CD4-positive, alpha-beta T cell treated with Interferon gamma for 1 hour (primary cell): ENCODE results near the gene ISL2.

Source experiments
- DNase-seq: peaks from one replicate; pipeline ENCODE4 v3.0.0-alpha.2; 2020

ISL2 gene

DNA sequence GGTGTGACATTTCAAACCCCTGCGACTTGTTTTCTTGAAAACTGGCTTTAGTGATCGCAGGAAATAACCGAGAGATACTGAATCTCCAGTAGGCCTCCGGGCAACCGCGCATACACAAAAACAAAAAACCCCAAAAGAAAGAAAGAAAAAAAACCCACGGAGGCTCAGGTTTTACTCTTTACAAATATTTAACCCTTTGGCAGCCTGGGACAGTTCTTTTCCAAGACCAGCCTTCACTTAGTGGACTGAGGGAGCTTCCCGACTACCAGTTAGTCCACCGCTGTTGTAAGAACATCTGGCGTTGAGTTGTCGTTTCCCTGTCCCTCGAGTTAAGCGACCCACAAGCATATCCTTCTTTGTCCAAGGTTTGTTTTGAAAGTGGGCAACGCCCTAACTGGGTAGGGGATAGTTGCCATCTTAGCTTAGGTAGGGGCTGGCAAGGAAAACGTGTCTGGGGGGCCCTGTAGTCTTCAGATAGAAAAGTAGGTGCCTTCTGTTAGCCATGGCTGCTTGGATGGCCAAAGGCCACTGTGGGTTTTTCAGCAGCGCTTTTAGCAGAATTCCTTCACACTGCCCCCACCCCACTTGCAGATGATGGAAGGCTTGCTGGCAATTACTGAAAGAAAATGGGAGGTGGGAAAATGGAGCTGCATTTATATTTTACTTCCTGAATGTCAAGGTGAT lies 6.9 kb downstream of the ISL2 start:
- no peak for DNase-seq

DNA sequence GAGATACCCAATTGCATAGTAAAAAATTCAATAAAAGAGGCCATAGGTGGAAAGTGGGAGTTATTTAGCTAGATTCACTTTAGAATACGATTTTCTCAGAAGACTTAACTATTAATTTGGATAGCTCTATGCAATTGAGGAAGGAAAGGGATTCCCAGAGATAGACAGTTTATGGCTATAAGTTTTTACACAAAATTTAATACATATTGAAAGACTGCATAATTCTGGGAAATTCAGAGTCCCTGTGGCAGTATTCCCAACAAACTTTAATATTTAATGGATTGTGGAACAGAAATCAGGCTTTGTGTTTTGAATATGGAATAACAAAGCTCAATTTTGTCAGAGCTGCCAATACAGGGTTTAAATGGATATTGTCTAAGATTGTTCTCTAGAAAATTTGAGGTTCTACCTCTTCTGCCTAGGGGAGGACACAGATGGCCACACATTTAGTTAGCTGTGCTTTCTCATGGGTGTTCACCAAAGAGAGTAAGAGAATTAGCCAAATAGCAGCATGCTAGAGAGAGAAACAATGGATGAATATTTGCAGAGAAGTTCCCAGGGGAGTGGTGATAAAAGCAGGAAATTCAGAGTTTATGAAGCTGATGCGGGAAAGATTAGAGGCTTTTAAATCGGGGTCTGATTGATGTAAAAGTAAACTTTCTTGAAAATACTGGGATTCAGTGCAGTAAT lies 8.5 kb downstream of the ISL2 start:
- no peak for DNase-seq

DNA sequence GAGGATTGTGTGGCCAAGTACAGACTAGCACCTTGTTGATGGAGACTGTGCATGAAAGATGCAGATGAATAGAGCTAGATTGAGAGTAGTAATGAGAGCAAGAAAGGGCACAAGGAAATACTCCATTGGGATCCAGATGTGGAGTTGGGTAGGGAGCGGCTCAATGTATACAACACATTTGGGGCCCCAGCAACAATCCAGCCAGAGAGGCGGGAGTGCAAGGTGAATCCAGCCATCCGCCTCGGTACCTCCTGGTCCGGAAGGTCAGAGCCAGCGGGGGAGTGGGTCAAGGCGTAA lies 9.0 kb downstream of the ISL2 start:
- no peak for DNase-seq

DNA sequence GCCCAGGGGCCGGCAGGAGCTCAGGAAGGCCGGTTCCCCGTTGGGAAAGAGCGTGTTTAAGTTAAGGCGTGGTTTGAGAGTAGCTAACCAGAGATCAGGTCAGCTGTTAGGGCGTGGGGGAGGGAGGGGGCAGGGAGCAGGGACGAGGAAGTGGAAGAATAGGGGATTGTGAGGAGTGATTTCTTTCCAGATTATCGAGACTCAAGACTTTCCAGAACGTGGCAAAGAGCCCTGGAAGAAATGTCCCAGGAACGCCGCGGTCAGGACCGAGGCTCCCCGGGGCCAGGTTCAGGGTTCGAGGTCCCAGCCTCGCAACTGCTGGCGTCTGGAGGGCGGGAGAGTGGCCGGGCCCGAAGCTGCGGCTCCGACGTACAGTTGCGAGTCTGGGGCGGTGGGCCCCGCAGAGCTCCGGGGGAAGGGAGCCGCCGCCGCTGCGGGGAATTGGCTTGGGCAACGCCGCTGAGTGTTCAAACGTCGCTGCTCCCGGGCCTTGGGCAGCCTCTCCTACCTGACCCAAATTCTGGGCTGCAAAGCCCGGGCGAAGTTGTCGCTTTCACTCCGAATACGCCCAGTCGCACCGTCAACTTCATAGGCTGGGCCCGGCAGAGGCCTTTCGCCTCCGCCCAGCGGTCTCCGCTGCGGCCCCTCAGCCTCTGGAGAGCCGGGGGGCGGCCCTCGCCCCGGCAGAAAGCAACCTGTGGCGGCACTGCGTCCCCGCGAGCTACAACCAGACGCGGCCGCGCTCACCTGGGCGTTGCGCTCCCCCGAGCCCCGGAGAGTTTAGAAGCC lies 9.5 kb downstream of the ISL2 start:
- no peak for DNase-seq

DNA sequence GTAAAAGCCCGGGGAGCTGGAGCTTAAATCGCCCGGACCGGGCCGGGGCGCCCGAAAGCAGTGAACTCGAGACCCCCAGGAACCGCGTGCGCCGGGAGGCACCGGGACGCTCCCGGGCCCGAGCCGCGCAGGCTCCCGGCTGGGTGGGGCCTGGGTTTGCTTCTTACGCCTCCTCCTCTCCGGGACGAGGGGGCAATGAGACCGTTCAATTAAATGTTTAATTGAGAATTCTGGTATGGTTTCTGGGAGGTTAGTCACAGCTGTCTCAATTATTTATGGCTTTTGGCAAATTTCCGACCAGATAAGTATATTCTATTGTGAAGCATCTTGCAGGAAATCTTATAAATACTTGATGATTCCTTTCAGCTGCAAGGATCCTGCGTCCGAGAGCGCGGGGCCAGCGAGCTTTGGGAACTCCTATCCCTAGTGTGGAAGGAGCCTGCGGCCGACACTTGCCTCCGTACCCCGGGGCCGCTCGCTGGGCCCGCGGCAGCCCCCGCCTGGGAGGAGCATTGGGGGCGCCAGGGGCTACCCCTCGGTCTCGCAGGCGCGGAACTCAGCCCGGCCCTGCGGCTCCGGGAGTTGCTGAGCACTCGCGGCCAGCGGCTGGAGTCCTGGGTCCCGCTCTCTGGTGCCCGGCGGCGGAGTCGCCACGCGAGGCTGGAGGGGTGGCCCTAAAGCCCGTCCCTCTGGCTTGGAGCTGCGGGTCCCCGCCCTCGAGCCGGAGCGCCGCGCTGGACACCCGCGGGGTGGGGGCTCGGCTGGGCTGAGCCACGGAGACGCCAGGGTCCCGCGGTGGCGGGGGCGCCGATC lies 10.3 kb downstream of the ISL2 start:
- no peak for DNase-seq

DNA sequence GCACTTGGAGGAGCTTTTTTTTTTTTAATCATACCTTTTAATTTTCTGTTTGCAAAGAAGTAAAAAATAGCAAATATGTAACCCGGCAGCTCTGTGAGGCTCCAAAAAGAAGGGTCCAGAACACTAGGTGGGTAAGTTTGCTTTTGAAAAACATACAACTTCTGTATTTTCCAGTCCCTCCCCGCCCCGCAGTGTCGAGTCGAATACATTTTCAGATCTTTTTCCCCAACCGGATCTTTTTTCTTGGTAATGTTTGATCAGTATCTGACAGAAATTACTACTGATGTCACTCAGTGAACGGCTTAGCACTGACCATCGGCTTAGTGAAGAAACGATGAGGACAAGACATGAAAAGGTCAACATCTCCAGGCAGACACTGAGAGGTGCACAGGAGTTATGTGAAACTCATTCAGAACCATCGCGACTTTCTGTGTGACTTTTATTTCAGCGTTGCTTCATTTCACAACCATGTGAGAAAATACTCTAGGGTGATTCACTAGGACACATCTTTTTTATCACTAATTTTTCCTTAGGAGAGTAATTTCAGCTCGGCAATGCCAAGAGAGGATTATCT lies 11.0 kb downstream of the ISL2 start:
- DNase-seq: no peak

DNA sequence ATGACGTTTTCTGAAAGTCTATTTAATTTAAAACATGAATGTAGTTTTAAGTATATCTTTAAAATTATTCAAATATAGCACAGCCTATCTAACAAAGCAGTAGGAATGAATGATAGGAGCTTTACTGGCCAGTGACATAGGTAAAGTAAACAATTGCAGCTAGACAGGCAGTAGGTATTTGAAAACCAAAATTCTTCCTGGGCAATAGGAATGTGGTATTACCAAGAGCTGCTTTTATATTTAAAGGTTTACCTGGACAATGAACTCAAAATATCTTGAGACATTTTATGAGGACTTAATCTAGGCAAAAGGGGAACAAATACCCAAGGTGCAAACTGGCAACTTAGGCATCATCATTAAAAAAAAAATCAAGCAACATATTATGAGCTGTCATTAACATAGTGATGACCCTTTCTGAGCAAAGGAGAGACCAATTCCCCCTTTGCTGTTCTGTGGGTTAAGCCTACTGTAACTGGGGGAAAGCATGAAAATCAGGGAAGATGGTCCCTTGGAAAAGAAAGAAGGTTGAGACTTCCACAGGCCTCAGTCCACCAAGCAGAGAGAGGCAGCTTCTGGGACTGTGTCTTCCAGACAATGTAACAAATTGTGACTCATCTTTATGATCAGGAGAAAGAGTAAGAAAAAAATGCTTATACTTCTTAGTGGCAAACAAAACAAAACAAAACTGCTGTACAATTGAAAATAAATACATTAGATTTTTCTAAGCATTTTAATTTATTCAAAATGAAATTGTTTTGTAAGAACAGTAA lies 12.9 kb downstream of the ISL2 start:
- no peak for DNase-seq

DNA sequence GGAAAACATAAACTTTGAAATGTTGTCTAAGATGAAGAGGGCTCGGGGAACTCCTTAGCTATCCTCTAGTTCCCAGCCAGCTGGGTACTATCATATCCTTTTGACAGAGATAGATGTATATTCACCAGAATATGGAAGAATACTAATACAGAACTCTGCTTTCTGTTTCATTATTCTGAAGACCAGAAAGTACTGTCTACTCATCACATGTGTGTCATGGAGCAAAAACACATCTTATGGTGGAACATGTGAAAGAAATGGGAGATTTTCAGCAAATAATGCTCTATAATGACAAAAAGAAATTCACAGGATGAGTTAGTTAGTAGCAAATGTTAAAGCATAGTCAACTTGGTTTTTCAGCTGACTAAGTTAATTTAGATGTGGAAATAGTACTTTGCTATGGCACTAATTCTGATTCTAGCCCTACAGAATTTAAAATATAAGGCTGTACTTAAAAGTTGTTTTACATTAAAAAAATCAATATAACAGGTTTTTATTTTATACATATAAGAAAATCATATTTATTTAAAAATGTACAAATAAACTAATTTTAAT lies 16.5 kb downstream of the ISL2 start:
- no peak for DNase-seq

DNA sequence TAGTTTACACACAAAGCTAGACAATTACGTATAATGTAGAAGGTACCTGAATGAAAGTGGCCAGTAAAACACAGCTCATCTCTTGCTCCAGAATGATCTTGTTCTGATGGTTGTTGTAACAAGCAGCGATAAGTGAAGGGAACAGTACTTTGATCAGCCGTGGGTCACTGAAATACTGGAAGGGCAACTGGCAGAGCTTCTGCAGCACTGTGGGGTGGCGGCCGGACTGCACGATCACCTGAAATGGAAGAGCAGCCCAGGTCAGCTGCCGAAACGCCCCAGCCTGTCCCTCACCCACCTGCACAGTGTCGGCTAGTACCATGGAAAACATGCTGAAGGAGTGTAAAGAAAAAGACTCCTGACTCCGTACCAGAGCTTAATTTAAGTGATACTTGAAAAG lies 17.3 kb downstream of the ISL2 start:
- no peak for DNase-seq

DNA sequence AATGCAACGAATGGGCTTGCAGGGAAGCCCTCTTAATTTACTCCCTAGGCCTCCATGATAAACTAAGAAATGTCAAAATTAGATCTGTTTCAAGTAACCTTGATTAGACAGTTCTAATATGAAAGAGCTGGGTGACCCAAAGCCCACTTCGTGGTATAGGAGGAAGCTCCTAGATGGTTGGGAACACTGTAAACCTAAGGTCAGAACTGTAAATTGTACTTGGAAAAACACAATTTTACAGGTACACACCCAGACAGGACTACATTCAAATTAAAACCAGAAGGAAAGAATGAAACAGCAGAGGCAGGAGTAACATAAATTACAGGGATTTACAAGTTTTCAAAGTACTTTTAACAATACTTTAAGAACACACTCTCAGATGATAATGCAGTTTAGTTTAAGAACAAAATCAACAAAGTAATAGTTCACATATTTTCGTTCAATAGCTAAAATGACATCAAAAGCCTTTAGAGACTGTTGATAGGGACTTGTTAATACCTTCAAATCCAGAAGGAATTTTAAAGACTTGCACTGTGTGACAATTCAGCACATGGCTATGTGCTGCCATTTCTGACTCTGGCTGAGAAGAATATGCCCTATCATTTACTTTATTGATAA lies 18.4 kb downstream of the ISL2 start:
- DNase-seq: no peak

DNA sequence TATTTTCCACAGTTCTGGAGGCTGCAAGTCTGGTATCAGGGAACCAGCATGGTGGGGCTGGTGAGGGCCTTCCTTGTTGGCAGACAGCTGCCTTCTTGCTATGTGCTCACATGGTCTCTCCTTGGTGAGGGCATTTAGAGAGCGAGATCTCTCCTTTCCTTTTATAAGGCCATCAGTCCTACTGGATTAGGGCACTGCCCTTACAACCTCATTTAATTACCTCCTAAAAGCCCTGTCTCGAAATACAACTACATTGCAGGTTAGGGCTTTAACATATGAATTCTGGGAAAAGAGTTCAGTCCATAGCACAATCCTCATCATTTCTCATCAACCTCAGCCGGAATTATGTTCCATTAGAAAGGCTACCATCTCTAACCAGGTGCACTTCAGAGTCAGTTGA lies 21.9 kb downstream of the ISL2 start:
- DNase-seq: no peak

DNA sequence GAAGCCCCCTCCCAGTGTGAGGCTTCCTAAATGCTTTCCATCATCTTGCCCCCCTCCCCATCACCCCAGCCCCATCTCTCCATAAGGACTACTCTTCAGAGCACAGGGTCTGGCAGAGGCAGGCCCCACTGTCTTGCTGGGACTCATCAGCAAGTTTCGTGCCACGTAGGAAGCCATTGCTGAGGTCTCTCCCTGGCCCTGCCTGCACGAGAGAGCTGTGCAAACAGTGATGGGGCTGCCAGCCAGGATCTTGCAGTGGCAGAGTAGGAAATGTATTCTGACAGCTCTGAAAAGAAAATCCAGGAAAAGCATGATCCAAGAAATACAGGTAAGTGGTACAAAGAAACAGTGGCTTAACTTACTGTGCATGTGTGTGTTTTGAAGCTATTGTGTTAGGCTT lies 22.6 kb downstream of the ISL2 start:
- DNase-seq: no peak

DNA sequence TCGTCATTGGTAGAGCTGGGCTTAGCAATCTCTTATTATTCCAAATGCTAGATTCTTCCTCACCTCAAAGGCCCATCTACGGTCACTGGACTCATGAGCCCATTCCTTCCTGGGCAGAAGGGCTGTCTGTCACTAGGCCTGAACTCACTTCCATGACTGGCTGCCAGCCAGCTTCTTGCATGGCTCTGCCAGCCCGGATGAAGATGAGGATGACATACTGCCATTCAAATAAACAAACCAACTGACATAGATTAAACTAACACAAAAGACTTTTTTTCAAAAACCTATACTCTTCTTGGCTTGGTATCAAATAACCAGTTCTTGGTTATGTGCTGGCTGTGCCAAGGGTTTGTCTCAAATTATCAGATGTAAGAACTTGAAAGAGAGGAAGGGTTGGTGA lies 23.8 kb downstream of the ISL2 start:
- no peak for DNase-seq

DNA sequence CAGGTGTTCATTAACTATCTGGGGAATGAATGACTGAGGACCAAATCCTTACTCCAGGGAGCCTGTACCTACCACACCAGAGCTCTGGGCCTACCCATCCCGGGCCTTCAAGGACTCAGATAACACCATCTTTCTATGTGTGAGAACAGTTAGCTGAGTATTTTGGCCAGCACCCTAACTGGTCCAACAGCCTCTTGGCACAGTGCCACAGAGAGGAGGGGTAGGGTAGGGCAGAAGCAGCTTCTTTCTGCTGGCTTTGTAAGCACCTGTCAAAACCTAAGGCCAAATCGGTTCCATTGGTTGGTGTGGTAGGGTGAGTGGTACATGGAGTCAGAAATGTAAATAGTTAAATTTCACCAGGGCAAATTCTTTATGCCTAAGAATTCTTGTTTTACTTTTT lies 26.7 kb downstream of the ISL2 start:
- no peak for DNase-seq

DNA sequence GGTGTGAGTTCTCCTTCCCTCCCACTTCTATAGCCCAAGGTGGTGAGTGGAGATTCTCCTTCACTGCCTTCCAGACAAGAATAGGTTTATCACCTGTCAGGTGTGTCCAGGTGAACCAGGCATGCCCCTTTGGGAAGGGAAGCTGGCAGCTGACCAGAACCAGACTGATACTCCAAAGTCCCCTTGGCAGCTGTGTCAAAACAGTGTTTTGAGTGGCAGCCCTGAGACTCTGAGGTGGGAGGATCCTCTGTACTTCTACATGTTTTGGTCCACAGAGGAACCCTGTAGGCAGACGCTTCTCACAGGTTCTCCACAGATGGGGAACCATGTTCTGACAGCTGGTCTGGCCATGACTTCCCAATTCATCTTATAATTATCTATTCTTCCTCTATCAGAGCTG lies 30.1 kb downstream of the ISL2 start:
- no peak for DNase-seq

DNA sequence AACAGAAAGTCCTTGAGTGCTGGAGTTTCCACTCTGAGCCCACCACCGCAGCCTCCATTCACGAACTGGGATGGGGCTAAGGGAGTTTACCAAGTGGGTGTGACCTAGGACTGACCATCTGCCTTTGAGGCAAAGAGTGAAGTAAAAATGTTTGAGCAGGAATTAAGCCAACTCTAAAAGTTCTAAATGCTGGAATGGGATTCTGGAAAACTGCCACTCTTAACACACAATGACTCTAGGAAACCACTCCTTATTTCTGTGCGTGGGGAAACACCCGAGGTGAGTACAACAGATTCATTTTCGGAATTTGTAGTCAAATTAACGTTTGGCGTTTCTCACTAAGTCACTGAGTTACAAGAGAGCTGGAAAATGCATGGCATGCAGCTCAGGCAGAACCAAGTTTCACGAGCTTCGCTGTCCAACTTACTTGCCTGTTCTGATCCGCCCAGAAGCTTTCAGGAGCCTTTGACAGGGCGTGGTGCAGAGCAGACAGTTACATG lies 31.6 kb downstream of the ISL2 start:
- DNase-seq: no peak

DNA sequence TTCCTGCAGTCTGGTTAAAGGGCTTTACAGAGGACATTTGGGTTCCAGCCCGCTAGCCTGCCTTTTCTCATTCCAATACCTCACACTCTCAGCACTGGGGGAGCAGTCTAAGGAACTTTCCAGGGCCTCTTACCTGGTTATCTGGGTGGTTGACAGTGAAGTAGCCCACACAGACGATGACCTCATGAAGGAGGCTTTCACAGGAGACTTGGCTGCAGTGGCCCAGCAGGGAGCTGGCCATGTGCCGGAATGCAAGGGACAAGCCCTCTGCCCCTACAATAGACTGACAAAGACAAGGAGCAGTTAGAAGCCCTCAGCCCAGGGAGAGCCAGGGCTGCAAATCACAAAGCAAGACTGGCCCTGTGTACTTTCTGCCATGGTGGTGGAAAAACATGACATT lies 39.5 kb downstream of the ISL2 start:
- DNase-seq: no peak

DNA sequence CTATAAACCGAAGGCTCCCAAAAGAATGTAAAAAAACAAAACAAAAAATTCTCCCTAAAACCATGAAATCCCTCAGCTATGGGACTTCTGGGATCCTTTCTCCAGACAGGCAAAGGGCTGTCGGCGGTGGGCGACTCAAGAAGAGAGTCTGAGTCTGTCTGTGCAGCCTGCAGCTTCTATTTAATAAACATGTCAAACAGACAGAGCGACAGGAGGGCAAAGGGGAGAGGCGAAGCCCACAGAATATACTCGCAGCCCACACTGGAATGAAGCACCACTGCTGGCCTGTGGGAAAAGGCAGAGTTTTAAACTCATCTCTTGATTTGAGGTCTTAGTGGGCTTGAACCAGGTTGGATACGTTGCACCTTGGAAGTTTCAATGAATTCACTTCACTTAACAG lies 40.2 kb downstream of the ISL2 start:
- DNase-seq: no peak

DNA sequence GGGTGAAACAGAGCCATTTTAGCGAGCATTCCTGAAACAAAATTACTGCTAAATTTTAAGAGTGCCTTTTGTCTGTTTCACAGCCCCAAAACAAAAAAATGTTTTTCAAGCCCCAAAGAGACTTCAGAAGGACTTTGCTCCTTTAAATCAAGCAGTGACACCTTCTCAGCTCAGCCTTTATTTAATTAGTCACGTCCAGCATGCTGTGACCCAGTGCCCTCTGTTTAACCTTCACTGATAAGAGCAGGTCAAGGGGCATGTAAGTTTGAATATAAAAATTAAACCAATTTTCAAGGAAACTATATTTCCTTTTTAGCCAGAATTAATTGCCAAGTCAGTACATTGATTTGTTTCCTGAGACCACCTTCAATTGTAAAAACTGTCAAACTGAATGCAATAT lies 40.6 kb downstream of the ISL2 start:
- no peak for DNase-seq

DNA sequence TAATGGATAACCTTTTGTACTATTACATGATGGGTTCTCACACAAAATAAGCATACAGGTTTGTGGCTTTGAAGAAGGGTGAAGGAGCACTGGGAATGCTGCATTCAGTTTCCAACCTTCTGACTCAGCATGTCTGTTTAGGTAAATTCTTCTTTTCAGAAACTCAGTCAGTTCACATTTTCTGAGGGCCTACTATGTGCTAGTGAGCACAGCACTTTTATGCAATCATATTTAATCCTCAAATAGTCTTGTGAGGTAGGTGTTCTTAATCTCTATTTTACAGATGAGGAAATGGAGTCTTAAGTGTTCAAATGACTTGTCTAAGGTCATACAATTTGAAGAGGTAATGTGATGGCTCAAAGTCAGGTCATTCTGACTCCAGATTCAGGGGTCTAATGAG lies 41.2 kb downstream of the ISL2 start:
- DNase-seq: no peak

DNA sequence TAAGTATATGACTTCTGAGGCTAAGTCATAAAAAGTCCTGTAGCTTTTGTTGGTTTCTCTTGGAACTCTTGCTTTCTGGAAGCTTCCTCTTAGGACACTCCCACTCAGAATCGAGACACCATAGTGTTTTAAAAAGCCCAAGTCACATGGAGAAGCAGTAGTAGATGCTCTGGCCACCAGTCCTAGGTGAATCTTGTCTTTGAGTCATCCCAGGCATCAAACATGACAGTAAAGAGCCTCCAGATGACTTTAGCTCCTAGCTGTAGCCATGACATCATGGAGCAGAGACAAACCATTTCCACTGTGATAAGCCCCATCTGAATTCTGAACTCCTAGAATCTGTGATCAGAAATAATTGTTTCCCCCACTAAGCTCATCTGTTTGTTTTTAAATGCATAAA lies 42.1 kb downstream of the ISL2 start:
- DNase-seq: no peak
